ENCODE data around the gene PER1. TPM values are rescaled to one million over a fixed set of nuclear protein-coding genes. Genes with fewer than 3 reads are reported as not detected.

Gene PER1
- total and polyA plus RNA-seq, 2 of the 8 experiments (the other 6 are each of a cell fraction or from before 2014, with no cell fraction given): 9.6 to 38.0 TPM

DNA sequence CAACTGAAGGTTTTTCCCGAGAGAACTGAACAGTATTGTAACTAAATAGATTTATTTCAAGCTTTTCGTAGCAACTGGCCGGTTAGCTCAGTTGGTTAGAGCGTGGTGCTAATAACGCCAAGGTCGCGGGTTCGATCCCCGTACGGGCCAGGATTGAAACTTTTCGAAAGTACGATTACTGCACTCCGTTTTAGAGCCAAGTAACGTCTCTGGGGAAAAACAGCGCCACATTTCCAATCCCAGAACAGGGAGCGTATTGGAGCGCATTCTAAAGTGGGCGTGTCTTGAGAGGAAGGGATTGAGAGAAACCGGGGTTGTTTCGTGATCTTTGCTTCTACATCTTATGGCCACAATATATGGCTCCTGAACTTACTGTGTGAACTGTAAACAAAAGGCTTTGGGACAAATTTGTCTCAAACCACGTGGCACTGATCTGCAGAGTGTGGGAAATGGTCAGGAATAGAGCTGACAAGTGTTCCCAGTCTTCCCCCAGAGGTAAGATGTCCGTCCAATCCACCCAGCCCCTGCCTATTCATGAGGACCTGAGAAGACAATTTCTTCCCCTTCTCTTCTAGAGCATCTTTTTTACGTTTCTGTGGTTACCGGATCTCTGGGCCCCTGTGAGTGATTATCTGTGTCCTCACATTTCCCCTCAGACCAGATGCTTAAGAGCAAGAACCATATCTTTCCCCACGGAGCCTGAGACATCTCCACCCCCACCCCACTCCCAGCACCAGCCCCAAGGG, 35.5 kb upstream of the PER1 start:
- no peak overlapping the region for H4K8ac ChIP-seq (ENCODE audit: extremely low read depth, insufficient read depth, low read length)
- H3K18ac ChIP-seq (ENCODE audit: extremely low read depth, low read length): no peak overlapping the region
- H3K4me3 ChIP-seq (ENCODE audit: extremely low read depth in 1 of 4, insufficient read depth in 2 of 4, low read depth in 3 of 4, low read length in 4 of 4): peak overlapping the region; percentile 79 to 99 (median 93)
- peak; percentile 92 to 96 for DNase-seq (ENCODE audit: low read depth in 1 of 2, low spot score in 2 of 2)
- H3K4me2 ChIP-seq (ENCODE audit: insufficient read depth in 1 of 2, low read depth in 2 of 2, low read length in 2 of 2): peak overlapping the region; percentile 86 to 98
- H3K4ac ChIP-seq (replicated peaks; ENCODE audit: insufficient read length, low read depth, low read length): no peak overlapping the region
- H2BK5ac ChIP-seq (ENCODE audit: low read depth, low read length): no peak overlapping the region; the same call in 1 of the 2 replicates
- no peak overlapping the region for H4K91ac ChIP-seq (replicated peaks; ENCODE audit: insufficient read length, low read length)
- H3K23ac ChIP-seq (ENCODE audit: insufficient read length): no peak overlapping the region
- no peak overlapping the region for H4K5ac ChIP-seq (ENCODE audit: insufficient read length, low read depth, low read length)
- H3K23me2 ChIP-seq (ENCODE audit: low read depth, low read length): peaks cover 17% of the 10 kb centered on the region
- peaks cover 2 to 17% (median 11%) of the 10 kb centered on the region in 4 experiments for H3K27me3 ChIP-seq (replicated peaks in 1 of 4; ENCODE audit: control insufficient read depth in 3 of 4, extremely low read depth in 1 of 4, insufficient read depth in 3 of 4, low read length in 3 of 4)
- no peak overlapping the region for H3K56ac ChIP-seq (replicated peaks; ENCODE audit: insufficient read length, low read depth, low read length)
- peak; percentile 82 for FAIRE-seq
- H2BK15ac ChIP-seq (ENCODE audit: low read length): 0 out of 2 replicates have a peak overlapping the region, but pooled peaks have one; percentile 31
- H2BK12ac ChIP-seq (ENCODE audit: low read depth, low read length): no peak overlapping the region
- POLR2A ChIA-PET (ENCODE audit: partially characterized antibody): interaction anchor here (1.0 to 19.9 kb wide), 11 partner anchors 9 to 62 kb away, joined by 3 to 373 read pairs (median 8); partner anchors contain the start of genes AURKB, PFAS and TMEM107
- 6% methylated on average over 25 of the region's 25 CpGs; no CpG with 5 or more reads in 1 of the 2 experiments for WGBS, 2 experiments (ENCODE audit: extremely low coverage in 1 of 2, insufficient coverage in 1 of 2, insufficient read length in 1 of 2, insufficient replicate concordance in 2 of 2, low coverage in 1 of 2, low lambda C conversion rate in 2 of 2, missing lambda C conversion rate in 1 of 2)
- H3K79me2 ChIP-seq (ENCODE audit: control insufficient read depth in 1 of 2, insufficient read depth in 2 of 2, low read length in 2 of 2): no peaks in the 10 kb centered on the region
- peak overlapping the region in 3 of 4 experiments; percentile 59 to 71 (median 67); a peak in 5 of 7 replicates for H3K9ac ChIP-seq (replicated peaks in 1 of 4; ENCODE audit: extremely low read depth in 1 of 4, low read depth in 3 of 4, low read length in 3 of 4)
- no peak overlapping the region for H2BK20ac ChIP-seq (ENCODE audit: low read length)
- peaks cover 2 to 6% of the 10 kb centered on the region in 2 experiments for H4K20me1 ChIP-seq (replicated peaks in 1 of 2; ENCODE audit: control insufficient read depth in 1 of 2, insufficient read depth in 2 of 2, low read length in 2 of 2)
- H2AFZ ChIP-seq (ENCODE audit: low read length): no peak overlapping the region
- no peaks in the 10 kb centered on the region for H3K9me3 ChIP-seq (ENCODE audit: insufficient read depth in 2 of 2, low read depth in 1 of 2, low read length in 1 of 2)
- H3K79me1 ChIP-seq (ENCODE audit: low read depth, low read length): no peaks in the 10 kb centered on the region
- no peak overlapping the region for H2AK5ac ChIP-seq (ENCODE audit: low read depth, low read length)
- H3K4me1 ChIP-seq (replicated peaks in 1 of 4; ENCODE audit: control insufficient read depth in 3 of 4, insufficient read depth in 4 of 4, low read length in 3 of 4): peaks cover 4 to 21% (median 10%) of the 10 kb centered on the region in 4 experiments; a peak in 6 of 7 replicates
- H2BK120ac ChIP-seq (replicated peaks; ENCODE audit: low read depth, low read length): no peak overlapping the region
- no peaks in the 10 kb centered on the region for H3K36me3 ChIP-seq (ENCODE audit: control insufficient read depth in 2 of 4, insufficient read depth in 4 of 4, low read length in 3 of 4)
- CTCF ChIA-PET (ENCODE audit: partially characterized antibody): interaction anchor here (0.6 to 3.7 kb wide), 12 partner anchors 10 to 557 kb away, joined by 3 to 26 read pairs (median 5); no protein-coding TSS in a partner anchor
- no peak overlapping the region for H3K14ac ChIP-seq (ENCODE audit: insufficient read length)
- H3K27ac ChIP-seq (ENCODE audit: low read depth, low read length): no peak overlapping the region
- TF ChIP-seq CREB1 (IDR thresholded peaks at IDR 0.05): peak; percentile 42; the same call in 1 of the 2 replicates
- TF ChIP-seq, protein P1, sequence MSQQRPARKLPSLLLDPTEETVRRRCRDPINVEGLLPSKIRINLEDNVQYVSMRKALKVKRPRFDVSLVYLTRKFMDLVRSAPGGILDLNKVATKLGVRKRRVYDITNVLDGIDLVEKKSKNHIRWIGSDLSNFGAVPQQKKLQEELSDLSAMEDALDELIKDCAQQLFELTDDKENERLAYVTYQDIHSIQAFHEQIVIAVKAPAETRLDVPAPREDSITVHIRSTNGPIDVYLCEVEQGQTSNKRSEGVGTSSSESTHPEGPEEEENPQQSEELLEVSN (IDR thresholded peaks at IDR 0.05): peak; percentile 23; the same call in 1 of the 2 replicates
- peak; percentile 44 for TF ChIP-seq TAF7 (optimal IDR thresholded peaks at IDR 0.05; ENCODE audit: borderline replicate concordance, low read depth, low read length)
- peak; percentile 62 to 73; a peak in 2 of 4 replicates for TF ChIP-seq SIN3A (conservative IDR thresholded peaks at IDR 0.05 in 1 of 2, IDR thresholded peaks at IDR 0.05 in 1 of 2; ENCODE audit: low read depth in 1 of 2, low read length in 2 of 2)
- TF ChIP-seq, protein P2, sequence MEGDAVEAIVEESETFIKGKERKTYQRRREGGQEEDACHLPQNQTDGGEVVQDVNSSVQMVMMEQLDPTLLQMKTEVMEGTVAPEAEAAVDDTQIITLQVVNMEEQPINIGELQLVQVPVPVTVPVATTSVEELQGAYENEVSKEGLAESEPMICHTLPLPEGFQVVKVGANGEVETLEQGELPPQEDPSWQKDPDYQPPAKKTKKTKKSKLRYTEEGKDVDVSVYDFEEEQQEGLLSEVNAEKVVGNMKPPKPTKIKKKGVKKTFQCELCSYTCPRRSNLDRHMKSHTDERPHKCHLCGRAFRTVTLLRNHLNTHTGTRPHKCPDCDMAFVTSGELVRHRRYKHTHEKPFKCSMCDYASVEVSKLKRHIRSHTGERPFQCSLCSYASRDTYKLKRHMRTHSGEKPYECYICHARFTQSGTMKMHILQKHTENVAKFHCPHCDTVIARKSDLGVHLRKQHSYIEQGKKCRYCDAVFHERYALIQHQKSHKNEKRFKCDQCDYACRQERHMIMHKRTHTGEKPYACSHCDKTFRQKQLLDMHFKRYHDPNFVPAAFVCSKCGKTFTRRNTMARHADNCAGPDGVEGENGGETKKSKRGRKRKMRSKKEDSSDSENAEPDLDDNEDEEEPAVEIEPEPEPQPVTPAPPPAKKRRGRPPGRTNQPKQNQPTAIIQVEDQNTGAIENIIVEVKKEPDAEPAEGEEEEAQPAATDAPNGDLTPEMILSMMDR (IDR thresholded peaks at IDR 0.05; ENCODE audit: control extremely low read depth in 1 of 3, insufficient read depth in 1 of 3, low read depth in 1 of 3, low read length in 3 of 3): no peak
- 0 out of 4 replicates have a peak, but pooled peaks have one; percentile 18 to 33 for TF ChIP-seq HDAC2 (IDR thresholded peaks at IDR 0.05; ENCODE audit: borderline replicate concordance in 1 of 2, low read depth in 2 of 2, low read length in 2 of 2)

All from H1 (cell line).